Liver (tissue), 9 donors: ENCODE results near the gene GCGR. TPM values are rescaled to one million over a fixed set of nuclear protein-coding genes. Genes with fewer than 3 reads are reported as not detected.

Source experiments
- DNase-seq: peaks from one replicate; pipeline ENCODE4 v3.0.0-alpha.2; 2017; ENCODE audit warnings: low spot score
- H3K27ac ChIP-seq, 2 donors: one replicate each; pipeline ENCODE4 v1.7.0; 2013; ENCODE audit warnings: inconsistent platforms in 2 of 2, low read length in 2 of 2, control low read depth in 1 of 2, low read depth in 1 of 2, mild to moderate bottlenecking in 1 of 2
- H3K27me3 ChIP-seq, 4 donors: one replicate each; pipeline versions ENCODE4 v1.6.1 to v1.7.0; 2013; ENCODE audit warnings: low read length in 3 of 4, inconsistent platforms in 1 of 4, mild to moderate bottlenecking in 1 of 4, moderate library complexity in 1 of 4; ENCODE audit not compliant: control insufficient read depth in 4 of 4, insufficient read depth in 4 of 4
- H3K36me3 ChIP-seq, 4 donors: one replicate each; pipeline versions ENCODE4 v1.6.1 to v1.7.0; 2013; ENCODE audit warnings: low read length in 3 of 4, mild to moderate bottlenecking in 3 of 4, low read depth in 1 of 4, moderate library complexity in 1 of 4; ENCODE audit not compliant: control insufficient read depth in 4 of 4, insufficient read depth in 3 of 4
- H3K4me1 ChIP-seq, 4 donors: one replicate each; pipeline versions ENCODE4 v1.6.1 to v1.7.0; 2013; ENCODE audit warnings: low read length in 3 of 4, mild to moderate bottlenecking in 3 of 4, moderate library complexity in 1 of 4; ENCODE audit not compliant: control insufficient read depth in 4 of 4, insufficient read depth in 4 of 4
- H3K4me3 ChIP-seq, 3 donors: one replicate each; pipeline versions ENCODE4 v1.6.1 to v1.7.0; 2013; ENCODE audit warnings: low read length in 3 of 3, control low read depth in 1 of 3, low read depth in 1 of 3, mild to moderate bottlenecking in 1 of 3
- H3K9ac ChIP-seq, 2 donors: one replicate each; pipeline ENCODE4 v1.7.0; 2013; ENCODE audit warnings: low read length in 2 of 2, mild to moderate bottlenecking in 2 of 2, moderate library complexity in 2 of 2, control low read depth in 1 of 2, low read depth in 1 of 2
- H3K9me3 ChIP-seq, 4 donors: one replicate each; pipeline versions ENCODE4 v1.6.1 to v1.7.0; 2013; ENCODE audit warnings: low read length in 3 of 4; ENCODE audit not compliant: control insufficient read depth in 4 of 4
- ATF3 ChIP-seq: IDR thresholded peaks from 2 replicates; pipeline ENCODE4 v1.6.1; 2016; ENCODE audit warnings: antibody characterized with exemption
- CTCF ChIP-seq: fragments of 150-350 bp; IDR thresholded peaks from 2 replicates; pipeline ENCODE4 v1.5.1; 2017; ENCODE audit warnings: improper control_type of control experiment, low read depth, low read length; ENCODE audit not compliant: missing input control
- HNF4A ChIP-seq, 2 donors: conservative IDR thresholded peaks; 2 replicates each; pipeline ENCODE4 v1.6.1; 2016; ENCODE audit warnings: antibody characterized with exemption in 2 of 2, mild to moderate bottlenecking in 2 of 2
- MAX ChIP-seq: IDR thresholded peaks from 2 replicates; pipeline ENCODE4 v1.6.1; 2016; ENCODE audit warnings: antibody characterized with exemption
- NR2F2 ChIP-seq: IDR thresholded peaks from 2 replicates; pipeline ENCODE4 v1.6.1; 2016; ENCODE audit warnings: antibody characterized with exemption
- RAD21 ChIP-seq, 2 donors: IDR thresholded peaks; 2 replicates each; pipeline ENCODE4 v1.6.1; 2016; ENCODE audit warnings: antibody characterized with exemption in 2 of 2, mild to moderate bottlenecking in 2 of 2
- RXRA ChIP-seq, 2 donors: IDR thresholded peaks; 2 replicates each; pipeline ENCODE4 v1.6.1; 2017 to 2018; ENCODE audit warnings: antibody characterized with exemption in 2 of 2, mild to moderate bottlenecking in 1 of 2
- SP1 ChIP-seq: IDR thresholded peaks from 2 replicates; pipeline ENCODE4 v1.6.1; 2018; ENCODE audit warnings: antibody characterized with exemption, mild to moderate bottlenecking
- TAF1 ChIP-seq: conservative IDR thresholded peaks from 2 replicates; pipeline ENCODE4 v1.6.1; 2016; ENCODE audit warnings: antibody characterized with exemption, mild to moderate bottlenecking
- YY1 ChIP-seq: IDR thresholded peaks from 2 replicates; pipeline ENCODE4 v1.6.1; 2016; ENCODE audit warnings: antibody characterized with exemption, mild to moderate bottlenecking
- ZBTB33 ChIP-seq: IDR thresholded peaks from 2 replicates; pipeline ENCODE4 v1.6.1; 2016; ENCODE audit warnings: antibody characterized with exemption
- WGBS: extraction: QIAGEN DNeasy Blood & Tissue Kit; methylation state at CpG from one replicate; pipeline ENCODE4 v1.1.7; 2013; 5-methylcytosine and 5-hydroxymethylcytosine counted together
- polyA plus RNA-seq, 2 donors: library from polyadenylated mRNA; stranded (reverse) in 1 of 2; unstranded in 1 of 2; fragments of 200-250 nt in 1 of 2; fragments of >200 nt in 1 of 2; fragmentation: Nextera tagmentation in 1 of 2; extraction: Ambion mirVana in 1 of 2; gene quantifications; one replicate each; pipeline versions ENCODE4 v1.2.1 to v1.2.3, GENCODE V29; 2013 to 2015
- total RNA-seq, 2 donors: library from RNA; depleted of rRNA; stranded (reverse); fragments of >200 nt; gene quantifications; one replicate each; pipeline ENCODE4 v1.2.3, GENCODE V29; 2014
- donor health status: healthy.
- donor health status: healthy.
- donor health status: healthy.
- donor health status: healthy.
- donor health status: healthy.

Gene GCGR
- total RNA-seq (10 to 100 TPM; 20.7 to 72.0 TPM), polyA plus RNA-seq (10 to 100 TPM; 42.0 to 55.8 TPM)

GRCh38 chr17:81803728-81804558 is at the start of gene GCGR:
Gene GCGR, plus strand, starts transcription at chr17:81804150. Its CDS starts 4,869 bp downstream, at chr17:81809019.
- no peaks in the 10 kb centered on the region for H3K9me3 ChIP-seq
- peaks cover 14 to 26% (median 21%) of the 10 kb centered on the region in 4 donors for H3K4me1 ChIP-seq
- peak within 1 kb of the TSS; percentile 66 to 90 (median 75) for H3K4me3 ChIP-seq
- peak within 1 kb of the TSS in 1 of 2 donors; percentile 7 for H3K9ac ChIP-seq
- peaks cover 0 to 2% (median 0%) of the 10 kb centered on the region in 4 donors for H3K27me3 ChIP-seq
- peaks cover 0 to 3% (median 0%) of the 10 kb centered on the region in 4 donors for H3K36me3 ChIP-seq
- TF ChIP-seq NR2F2 (no peak), ATF3 (no peak), YY1 (no peak), SP1 (no peak)
- 2% methylated on average over 110 of the region's 110 CpGs for WGBS
- no peak for DNase-seq
- peak within 1 kb of the TSS; percentile 78 to 80 for H3K27ac ChIP-seq

- no peak for DNase-seq
- Histone ChIP-seq H3K9ac (no peak overlapping the region), H3K27me3 (no peaks in the 10 kb centered on the region), H3K4me1 (no peaks in the 10 kb centered on the region), H3K36me3 (no peaks in the 10 kb centered on the region), H3K9me3 (no peaks in the 10 kb centered on the region), H3K27ac (no peak overlapping the region), H3K4me3 (no peak overlapping the region)
- WGBS: 91% methylated on average over 8 of the region's 8 CpGs
- TF ChIP-seq RXRA (IDR thresholded peaks at IDR 0.05) (no peak), HNF4A (conservative IDR thresholded peaks at IDR 0.05) (no peak), CTCF (no peak), MAX (no peak), NR2F2 (no peak), TAF1 (no peak), ZBTB33 (no peak), RAD21 (IDR thresholded peaks at IDR 0.05) (no peak)
These were observed 11.0 kb upstream of the GCGR start for GRCh38 chr17:81792675-81793615.
